HEK293 (cell line): ENCODE results near the gene FAM25A.
"Not testable (repeated sequence)": the region's sequence is repeated elsewhere in the genome, so short reads cannot be mapped to it uniquely, and the experiment has no call there.

Experiments used
- ATF2 ChIP-seq: fragments of 450-650 bp; formaldehyde crosslinking; IDR thresholded peaks from 2 replicates; pipeline ENCODE4 v1.5.1; 2016; ENCODE audit warnings: missing biosample characterization, missing genetic modification characterization, low read depth
- CTCF ChIP-seq: fragments of 450-650 bp; formaldehyde crosslinking; IDR thresholded peaks from 2 replicates; pipeline ENCODE4 v1.5.1; 2016; ENCODE audit warnings: missing biosample characterization, missing genetic modification characterization
- MEIS1 ChIP-seq: sonication (generic); formaldehyde crosslinking; IDR thresholded peaks from 2 replicates; pipeline ENCODE4 v1.8.1; 2022; ENCODE audit warnings: missing genetic modification reagents, mild to moderate bottlenecking, borderline replicate concordance
- TCF7L2 ChIP-seq: IDR thresholded peaks from 2 replicates; pipeline ENCODE4 v1.6.1; 2011; ENCODE audit warnings: low read depth, mild to moderate bottlenecking, inconsistent platforms, low read length, moderate library complexity, borderline replicate concordance
- YY1 ChIP-seq: fragments of 450-650 bp; formaldehyde crosslinking; IDR thresholded peaks from 2 replicates; pipeline ENCODE4 v1.5.1; 2018; ENCODE audit warnings: missing biosample characterization, missing genetic modification characterization
- ZBTB1 ChIP-seq: fragments of 450-650 bp; formaldehyde crosslinking; IDR thresholded peaks from 2 replicates; pipeline ENCODE4 v1.5.1; 2016; ENCODE audit warnings: missing biosample characterization, missing genetic modification characterization
- ZBTB7A ChIP-seq: fragments of 450-650 bp; formaldehyde crosslinking; IDR thresholded peaks from 2 replicates; pipeline ENCODE4 v1.5.1; 2016; ENCODE audit warnings: low read depth, missing biosample characterization, missing genetic modification characterization
- ZNF121 ChIP-seq: fragments of 450-650 bp; formaldehyde crosslinking; IDR thresholded peaks from 2 replicates; pipeline ENCODE4 v1.5.1; 2016; ENCODE audit warnings: missing biosample characterization, missing genetic modification characterization
- ZNF138 ChIP-seq: fragments of 450-650 bp; formaldehyde crosslinking; IDR thresholded peaks from 2 replicates; pipeline ENCODE4 v1.5.1; 2016; ENCODE audit warnings: missing biosample characterization, missing genetic modification characterization, borderline replicate concordance
- ZNF18 ChIP-seq: fragments of 450-650 bp; formaldehyde crosslinking; IDR thresholded peaks from 2 replicates; pipeline ENCODE4 v1.5.1; 2016; ENCODE audit warnings: missing biosample characterization, missing genetic modification characterization
- ZNF513 ChIP-seq: fragments of 450-650 bp; IDR thresholded peaks from 2 replicates; pipeline ENCODE4 v1.5.1; 2018; ENCODE audit warnings: missing biosample characterization, missing genetic modification characterization
- ZNF561 ChIP-seq: fragments of 450-650 bp; IDR thresholded peaks from 2 replicates; pipeline ENCODE4 v1.5.1; 2018; ENCODE audit warnings: missing biosample characterization, missing genetic modification characterization, borderline replicate concordance
- ZNF777 ChIP-seq: fragments of 450-650 bp; formaldehyde crosslinking; IDR thresholded peaks from 2 replicates; pipeline ENCODE4 v1.5.1; 2017; ENCODE audit warnings: missing biosample characterization, missing genetic modification characterization, borderline replicate concordance
- ZSCAN16 ChIP-seq: fragments of 450-650 bp; formaldehyde crosslinking; IDR thresholded peaks from 2 replicates; pipeline ENCODE4 v1.5.1; 2016; ENCODE audit warnings: missing biosample characterization, missing genetic modification characterization

GRCh38 chr10:87026747-87027508, 6.8 kb downstream of the FAM25A start:
- not testable (repeated sequence) for TF ChIP-seq CTCF (tag by site-specific recombination); ZNF777 (tag by site-specific recombination); ZBTB1 (tag by site-specific recombination); ZSCAN16 (tag by site-specific recombination); TCF7L2; YY1 (tag by site-specific recombination); ZBTB7A (tag by site-specific recombination); ZNF121; ZNF561 (tag by site-specific recombination); ATF2; ZNF18 (tag by site-specific recombination); ZNF138 (tag by site-specific recombination); MEIS1 (CRISPR knock-in tag); ZNF513 (tag by site-specific recombination)
